ENCODE measurements around the gene ZNF622.

Gene ZNF622

GRCh38 chr5:16505904-16506303, 40.3 kb upstream of the ZNF622 start:
- no peaks in the 10 kb centered on the region for H3K79me2 ChIP-seq (ENCODE audit: insufficient read depth, low read depth)
- H3K27me3 ChIP-seq (ENCODE audit: insufficient read depth, low read depth): no peaks in the 10 kb centered on the region
- TF ChIP-seq CTCF (conservative IDR thresholded peaks at IDR 0.05; ENCODE audit: low read depth, low read length): no peak
- no peak overlapping the region for H3K4me3 ChIP-seq (IDR thresholded peaks at IDR 0.05; ENCODE audit: insufficient read depth, low read depth, low read length)
- H4K20me1 ChIP-seq (ENCODE audit: insufficient read depth): no peaks in the 10 kb centered on the region
- H3K4me1 ChIP-seq (ENCODE audit: low read depth, poor library complexity, severe bottlenecking): no peaks in the 10 kb centered on the region
- H3K27ac ChIP-seq: no peak overlapping the region
- H3K9ac ChIP-seq: no peak overlapping the region
- no peaks in the 10 kb centered on the region for H3K36me3 ChIP-seq (ENCODE audit: insufficient read depth)
- no peak overlapping the region for H2AFZ ChIP-seq (ENCODE audit: low read depth)
- H3K4me2 ChIP-seq: no peak overlapping the region

GRCh38 chr5:16505140-16505891, 39.7 kb upstream of the ZNF622 start:
- TF ChIP-seq CTCF (conservative IDR thresholded peaks at IDR 0.05; ENCODE audit: low read depth, low read length): no peak
- H3K79me2 ChIP-seq (ENCODE audit: insufficient read depth, low read depth): no peaks in the 10 kb centered on the region
- no peak overlapping the region for H2AFZ ChIP-seq (ENCODE audit: low read depth)
- H3K36me3 ChIP-seq (ENCODE audit: insufficient read depth): no peaks in the 10 kb centered on the region
- H3K27ac ChIP-seq: no peak overlapping the region
- H3K9ac ChIP-seq: no peak overlapping the region
- H3K4me1 ChIP-seq (ENCODE audit: low read depth, poor library complexity, severe bottlenecking): no peaks in the 10 kb centered on the region
- no peaks in the 10 kb centered on the region for H3K27me3 ChIP-seq (ENCODE audit: insufficient read depth, low read depth)
- no peaks in the 10 kb centered on the region for H4K20me1 ChIP-seq (ENCODE audit: insufficient read depth)
- no peak overlapping the region for H3K4me3 ChIP-seq (IDR thresholded peaks at IDR 0.05; ENCODE audit: insufficient read depth, low read depth, low read length)
- H3K4me2 ChIP-seq: no peak overlapping the region

DNA sequence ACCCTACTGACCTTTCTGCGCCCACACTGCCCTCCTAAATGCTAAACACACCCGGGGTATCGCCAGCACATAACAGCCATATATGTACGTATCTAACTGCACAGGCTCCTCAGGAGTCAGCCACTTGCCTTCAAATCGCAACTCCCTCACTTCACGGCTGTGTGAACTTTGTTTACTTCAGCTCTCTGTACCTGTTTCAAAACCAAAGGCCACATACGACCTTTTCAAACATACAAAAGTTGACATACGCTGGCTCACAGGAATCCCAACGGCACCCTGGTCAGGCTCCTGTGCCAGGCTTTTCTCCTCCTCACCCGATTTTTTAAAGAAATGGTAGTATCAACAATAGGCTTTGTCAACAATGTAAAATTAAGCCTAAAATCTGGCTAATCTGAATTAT, 39.0 kb upstream of the ZNF622 start:
- H3K27me3 ChIP-seq (ENCODE audit: insufficient read depth, low read depth): no peaks in the 10 kb centered on the region
- no peak for TF ChIP-seq CTCF (conservative IDR thresholded peaks at IDR 0.05; ENCODE audit: low read depth, low read length)
- no peaks in the 10 kb centered on the region for H3K79me2 ChIP-seq (ENCODE audit: insufficient read depth, low read depth)
- H3K4me1 ChIP-seq (ENCODE audit: low read depth, poor library complexity, severe bottlenecking): no peaks in the 10 kb centered on the region
- H3K9ac ChIP-seq: no peak overlapping the region
- no peak overlapping the region for H3K4me3 ChIP-seq (IDR thresholded peaks at IDR 0.05; ENCODE audit: insufficient read depth, low read depth, low read length)
- no peak overlapping the region for H3K4me2 ChIP-seq
- no peak overlapping the region for H2AFZ ChIP-seq (ENCODE audit: low read depth)
- H3K27ac ChIP-seq: no peak overlapping the region
- no peaks in the 10 kb centered on the region for H4K20me1 ChIP-seq (ENCODE audit: insufficient read depth)
- H3K36me3 ChIP-seq (ENCODE audit: insufficient read depth): no peaks in the 10 kb centered on the region

GRCh38 chr5:16502866-16503265, 37.3 kb upstream of the ZNF622 start:
- H3K36me3 ChIP-seq (ENCODE audit: insufficient read depth): no peaks in the 10 kb centered on the region
- no peaks in the 10 kb centered on the region for H3K4me1 ChIP-seq (ENCODE audit: low read depth, poor library complexity, severe bottlenecking)
- no peak overlapping the region for H3K27ac ChIP-seq
- TF ChIP-seq CTCF (conservative IDR thresholded peaks at IDR 0.05; ENCODE audit: low read depth, low read length): no peak
- H2AFZ ChIP-seq (ENCODE audit: low read depth): no peak overlapping the region
- no peaks in the 10 kb centered on the region for H3K79me2 ChIP-seq (ENCODE audit: insufficient read depth, low read depth)
- H4K20me1 ChIP-seq (ENCODE audit: insufficient read depth): no peaks in the 10 kb centered on the region
- no peak overlapping the region for H3K4me2 ChIP-seq
- no peak overlapping the region for H3K9ac ChIP-seq
- no peak overlapping the region for H3K4me3 ChIP-seq (IDR thresholded peaks at IDR 0.05; ENCODE audit: insufficient read depth, low read depth, low read length)
- no peaks in the 10 kb centered on the region for H3K27me3 ChIP-seq (ENCODE audit: insufficient read depth, low read depth)
